NCI-H82 (cell line): Measurements from ENCODE around the gene NOL4L.
A peak's percentile ranks its signal among the peaks of the same experiment; 100 is the strongest.

Source experiments
- DNase-seq: peaks from one replicate; lab custom pipeline; 2025; lab: John Stamatoyannopoulos, UW

NOL4L gene, protein sequence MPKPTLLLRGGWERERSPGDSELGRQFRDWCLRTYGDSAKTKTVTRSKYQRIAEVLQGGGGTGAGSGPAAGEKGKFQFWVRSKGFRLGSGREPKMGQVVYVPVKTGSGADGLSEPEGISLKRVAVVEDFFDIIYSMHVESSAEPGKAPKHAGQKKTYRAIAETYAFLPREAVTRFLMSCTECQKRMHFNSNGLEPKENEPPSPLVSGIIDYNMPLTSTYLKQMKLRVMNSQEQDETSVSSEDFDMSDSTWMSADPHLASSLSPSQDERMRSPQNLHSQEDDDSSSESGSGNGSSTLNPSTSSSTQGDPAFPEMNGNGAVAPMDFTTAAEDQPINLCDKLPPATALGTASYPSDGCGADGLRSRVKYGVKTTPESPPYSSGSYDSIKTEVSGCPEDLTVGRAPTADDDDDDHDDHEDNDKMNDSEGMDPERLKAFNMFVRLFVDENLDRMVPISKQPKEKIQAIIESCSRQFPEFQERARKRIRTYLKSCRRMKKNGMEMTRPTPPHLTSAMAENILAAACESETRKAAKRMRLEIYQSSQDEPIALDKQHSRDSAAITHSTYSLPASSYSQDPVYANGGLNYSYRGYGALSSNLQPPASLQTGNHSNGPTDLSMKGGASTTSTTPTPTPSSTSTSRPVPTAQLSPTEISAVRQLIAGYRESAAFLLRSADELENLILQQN

DNA sequence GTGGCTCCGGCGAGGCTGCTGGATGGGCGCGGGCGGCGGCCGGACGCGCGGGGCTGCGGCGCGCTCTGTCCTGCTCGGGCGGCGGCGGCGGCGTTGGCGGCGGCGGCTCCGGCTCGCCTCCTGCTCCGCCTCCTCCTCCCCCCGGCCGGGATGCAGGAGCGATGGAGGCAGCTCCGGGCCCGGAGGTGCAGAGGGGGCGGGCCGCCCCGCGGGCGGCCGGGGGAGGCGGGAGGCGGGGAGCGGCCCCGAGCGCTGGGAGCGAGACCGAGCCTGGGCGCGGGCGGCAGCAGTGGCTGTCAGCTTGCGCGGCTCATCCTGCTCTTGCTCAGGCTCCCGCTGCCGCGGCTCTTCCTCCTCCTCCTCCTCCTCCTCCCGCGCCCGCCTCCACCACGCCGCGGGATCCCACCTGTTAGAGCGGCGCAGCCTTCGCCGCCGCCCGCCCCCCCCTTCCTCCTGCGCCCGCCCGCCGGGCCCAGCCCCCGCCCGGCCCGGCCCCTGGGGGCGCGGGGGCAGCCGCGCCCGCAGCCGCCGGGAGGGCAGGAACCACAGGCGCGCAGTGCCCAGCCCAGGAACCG lies at the start of gene NOL4L:
NOL4L (minus strand) TSS at position 323 of the 575 bp plus-strand sequence. CDS start 443 bp downstream, outside the sequence.
- peak; percentile 47 for DNase-seq

DNA sequence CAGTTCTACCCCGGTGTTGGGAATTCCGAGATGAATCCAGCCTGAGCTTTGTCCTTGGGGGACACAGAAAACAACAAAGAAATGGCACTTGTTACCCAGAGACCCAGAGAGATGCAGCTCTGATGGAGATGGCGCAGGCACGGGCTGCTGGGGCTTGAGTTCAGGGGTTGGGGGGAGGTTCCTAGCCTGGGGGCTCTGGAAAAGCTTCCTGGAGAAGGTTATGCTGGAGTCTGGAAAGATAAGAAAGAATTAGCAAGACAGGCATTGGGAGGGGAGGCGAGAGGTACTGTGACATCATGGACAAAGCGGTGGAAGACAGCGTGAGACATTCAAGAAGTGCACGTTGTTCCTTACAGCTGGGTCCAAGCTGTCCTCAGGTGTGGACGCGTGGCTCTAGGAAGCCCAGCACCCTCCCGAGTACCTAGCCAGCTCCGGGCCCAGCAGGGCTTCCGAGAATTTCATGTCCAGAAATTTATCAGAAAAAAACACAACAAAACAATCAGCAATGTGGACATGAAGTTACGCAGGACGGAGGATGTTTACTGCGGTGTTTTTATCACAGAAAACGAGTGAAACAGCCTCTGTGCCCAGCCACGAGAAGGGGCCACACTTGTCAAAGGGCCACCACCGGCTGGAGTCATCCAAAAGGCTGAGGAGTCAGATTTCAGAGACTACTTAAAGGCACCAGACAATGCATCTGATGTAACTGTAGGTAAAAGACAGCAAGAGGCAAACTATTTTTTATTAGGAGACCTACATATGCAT lies 49.1 kb upstream of the NOL4L start:
- DNase-seq = no peak

DNA sequence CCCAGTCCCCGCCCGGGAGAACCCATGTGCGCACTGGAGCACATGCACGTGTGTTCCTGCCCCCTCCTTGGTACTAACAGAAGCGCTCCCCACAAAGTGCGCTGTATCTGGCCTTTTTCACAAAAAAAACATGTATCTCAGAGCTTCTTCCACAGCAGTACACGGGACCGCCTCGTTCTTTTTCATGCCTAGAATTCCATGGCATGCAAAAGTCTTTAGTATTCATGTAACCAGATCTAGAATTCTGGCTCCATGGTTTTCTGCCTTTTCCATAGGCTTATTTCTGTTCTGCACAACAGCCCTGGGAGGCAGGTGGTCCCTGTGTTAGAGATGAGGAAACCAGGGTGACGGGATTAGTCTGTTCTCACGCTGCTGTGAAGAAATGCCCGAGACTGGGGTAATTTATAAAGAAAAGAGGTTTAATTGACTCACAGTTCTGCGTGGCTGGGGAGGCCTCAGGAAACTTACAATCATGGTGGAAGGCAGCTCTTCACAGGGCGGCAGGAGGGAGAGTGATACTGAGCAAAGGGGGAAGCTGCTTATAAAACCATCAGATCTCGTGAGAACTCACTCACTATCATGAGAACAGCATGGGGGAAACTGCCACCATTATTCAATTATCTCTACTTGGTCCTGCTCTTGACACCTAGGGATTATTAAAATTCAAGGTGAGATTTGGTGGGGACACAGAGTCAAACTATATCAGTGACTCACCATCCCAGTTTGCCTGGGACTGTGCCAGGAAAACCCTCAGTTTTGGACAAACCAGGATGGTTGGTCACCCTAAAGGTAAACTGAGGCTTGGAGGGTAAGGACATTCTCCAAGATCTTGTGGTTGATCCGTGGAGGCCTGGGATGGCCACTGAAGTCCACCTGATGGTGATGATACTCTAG lies 47.6 kb upstream of the NOL4L start:
- no peak for DNase-seq

DNA sequence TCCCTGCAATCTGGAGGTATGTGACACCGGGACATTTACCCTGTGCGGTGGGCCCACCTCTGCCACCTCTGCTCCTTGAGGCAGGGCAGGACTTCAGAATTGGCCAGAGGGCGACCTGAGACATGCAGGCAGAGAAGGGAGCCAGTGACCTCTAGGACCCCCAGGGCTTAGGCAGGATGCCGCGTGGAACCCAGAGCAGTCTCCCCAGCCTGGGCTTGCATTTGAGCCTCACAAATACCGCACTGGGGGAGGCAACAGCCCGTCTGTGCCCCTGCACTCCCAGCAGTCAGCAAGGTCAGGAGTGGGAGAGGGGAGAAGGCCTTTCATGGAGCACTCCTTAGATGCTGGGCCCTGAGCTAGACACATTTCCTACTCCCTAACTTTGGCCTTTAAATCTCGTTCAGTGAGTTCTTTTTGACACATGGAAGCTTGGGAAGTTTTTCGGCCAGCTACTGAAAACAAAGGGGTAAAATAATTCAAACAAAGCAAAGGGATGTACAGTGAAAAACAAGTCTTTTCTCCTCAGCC lies 46.9 kb upstream of the NOL4L start:
- DNase-seq = no peak

DNA sequence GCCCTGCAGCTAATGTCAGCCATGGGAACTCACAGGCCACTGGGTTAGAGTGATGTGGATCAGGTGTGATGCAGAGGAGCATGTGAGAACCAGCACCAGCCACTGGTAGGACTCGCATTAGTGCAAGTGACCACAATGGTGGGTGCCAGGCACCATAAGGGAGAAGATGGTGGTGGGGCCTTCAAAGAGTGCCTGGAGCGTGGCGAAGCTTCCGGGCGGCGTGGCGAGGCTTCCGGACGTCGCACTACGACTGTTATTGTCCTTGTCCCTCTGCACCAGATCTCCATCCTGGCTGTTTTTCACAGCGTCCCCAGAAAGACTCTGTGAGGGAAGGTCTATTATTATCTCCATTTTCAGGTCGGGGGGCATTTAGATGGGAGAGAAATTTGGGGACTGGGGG lies 44.7 kb upstream of the NOL4L start:
- DNase-seq = no peak

DNA sequence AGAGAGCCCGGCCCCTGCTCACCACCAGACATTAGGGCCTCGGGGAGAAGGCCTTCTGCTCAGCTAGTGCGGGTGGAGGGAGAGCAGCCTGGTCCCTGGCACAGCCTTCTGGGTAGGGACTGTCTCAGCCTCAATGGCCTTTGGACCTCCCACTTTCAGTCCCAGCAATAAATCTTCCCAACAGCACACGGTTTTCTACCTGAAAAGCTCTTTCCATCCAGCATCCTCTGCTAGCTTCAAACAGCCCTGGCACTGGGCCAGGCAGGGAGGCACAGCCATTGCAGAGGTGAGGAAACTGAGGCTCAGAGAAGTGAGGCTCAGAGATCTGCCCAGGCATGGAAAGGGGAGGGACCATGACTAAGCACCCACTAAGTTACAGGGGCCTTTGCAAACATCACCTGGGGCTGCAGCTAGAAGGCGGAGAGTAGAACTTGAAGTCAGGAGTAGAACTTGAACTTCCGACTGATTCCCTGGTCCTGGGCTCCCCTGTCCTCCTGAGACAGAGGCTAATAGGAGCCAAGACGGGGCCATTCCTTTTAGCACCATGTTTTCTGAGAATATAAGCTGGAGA lies 43.9 kb upstream of the NOL4L start:
- no peak for DNase-seq

DNA sequence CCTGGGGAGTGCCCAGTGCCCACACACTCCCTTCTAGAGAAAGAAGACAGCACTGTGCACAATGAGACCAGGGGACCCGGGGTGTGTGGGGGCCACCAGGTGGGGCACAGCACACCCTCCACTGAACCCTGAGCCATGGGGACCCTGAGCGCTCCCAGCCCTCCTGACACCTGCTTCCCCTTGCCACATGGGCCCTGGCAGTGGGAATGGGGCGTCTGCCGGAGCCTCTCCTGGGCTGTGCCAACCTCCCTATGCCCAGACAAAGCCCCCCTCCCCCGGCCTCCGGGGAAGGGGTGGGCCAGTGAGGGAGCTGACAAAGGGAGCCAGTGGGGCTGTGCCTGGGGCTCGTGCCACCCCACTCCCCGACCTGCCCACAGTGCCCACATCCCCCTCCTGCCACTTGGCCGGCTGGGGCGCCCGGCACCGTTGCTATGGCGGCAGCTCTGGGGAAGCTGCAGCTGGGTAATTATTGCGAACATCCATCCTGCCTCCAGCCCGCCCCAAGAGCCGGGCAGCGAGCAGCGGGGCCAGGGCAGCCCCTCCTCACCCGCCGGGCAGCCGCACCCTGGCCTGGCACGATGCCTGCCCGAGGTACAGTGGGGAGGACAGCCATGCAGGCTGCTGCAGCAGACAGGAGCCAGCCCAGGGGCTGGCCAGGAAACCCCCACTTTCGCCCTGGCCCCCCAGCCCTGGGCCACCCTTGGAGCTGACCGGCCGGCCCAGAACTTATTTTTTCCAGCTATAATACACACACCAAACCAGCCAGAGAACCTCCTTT lies 41.9 kb upstream of the NOL4L start:
- no peak for DNase-seq

DNA sequence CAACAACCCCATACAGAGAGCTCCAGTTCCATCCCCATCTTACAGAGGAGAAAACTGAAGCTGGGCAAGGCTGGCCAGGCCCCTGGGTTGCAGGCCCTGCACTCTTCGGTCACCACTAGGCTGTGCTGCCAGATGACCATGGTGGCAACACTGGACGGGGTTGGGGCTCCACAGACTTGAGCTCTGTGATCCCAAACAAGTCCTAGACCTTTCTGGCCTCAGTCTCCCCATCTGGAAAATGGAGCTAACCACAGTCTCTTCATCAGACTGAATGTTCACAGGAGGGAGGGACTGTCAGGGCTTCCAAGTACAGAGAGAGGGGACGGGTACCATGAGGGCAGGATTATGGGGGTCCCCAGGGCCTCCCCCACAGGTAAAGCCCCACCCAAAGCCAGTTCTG lies 41.3 kb upstream of the NOL4L start:
- DNase-seq = no peak

DNA sequence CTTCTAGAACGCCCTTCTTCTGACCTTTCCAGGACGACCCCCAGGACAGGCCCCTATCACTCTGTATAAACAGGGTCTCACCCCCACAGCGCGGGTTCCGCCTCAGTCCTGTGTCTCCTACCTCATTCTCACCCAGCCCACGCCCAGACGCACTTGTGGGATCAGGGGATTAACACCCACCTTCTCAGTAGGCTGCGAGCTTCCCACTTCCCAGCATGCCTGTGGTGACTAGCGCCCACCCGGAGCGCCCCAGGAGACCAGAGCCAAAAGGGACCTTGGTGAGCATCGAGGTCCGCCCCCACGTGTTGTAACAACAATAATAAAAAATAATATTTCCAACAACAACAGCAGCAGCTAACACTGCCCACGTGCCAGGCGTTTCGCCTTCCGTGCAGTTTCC lies 40.9 kb upstream of the NOL4L start:
- DNase-seq = peak; percentile 39

DNA sequence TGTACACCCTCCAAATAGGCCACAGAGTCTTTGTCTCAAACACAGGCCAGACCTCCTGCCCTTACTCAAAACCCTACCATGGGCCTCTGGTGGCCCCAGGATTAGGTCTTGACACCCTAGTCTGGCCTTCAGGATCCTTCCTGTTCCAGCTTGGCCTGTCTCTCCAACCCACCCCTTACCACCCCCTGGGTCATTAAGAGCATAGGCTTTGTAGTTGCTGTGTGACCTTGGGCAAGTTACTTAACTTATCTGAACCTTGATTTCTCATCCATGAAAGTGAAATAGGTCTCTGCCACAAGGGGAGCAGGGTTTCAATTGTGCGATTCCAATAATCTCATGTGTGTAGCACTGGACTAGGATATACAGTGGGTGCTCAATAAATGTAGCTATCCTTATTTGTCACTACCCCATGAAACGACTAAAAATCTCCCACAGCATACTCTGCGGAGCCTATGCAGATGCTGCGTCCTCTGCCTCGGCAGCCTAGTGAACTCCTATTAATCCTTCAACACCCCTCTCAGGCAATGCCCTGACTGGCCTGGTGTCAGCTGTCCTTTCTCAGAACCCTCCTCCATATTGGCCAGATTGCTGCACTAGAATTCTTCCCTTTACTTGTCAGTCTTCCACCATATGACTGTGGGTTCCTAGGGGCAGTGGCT lies 39.7 kb upstream of the NOL4L start:
- DNase-seq = no peak

DNA sequence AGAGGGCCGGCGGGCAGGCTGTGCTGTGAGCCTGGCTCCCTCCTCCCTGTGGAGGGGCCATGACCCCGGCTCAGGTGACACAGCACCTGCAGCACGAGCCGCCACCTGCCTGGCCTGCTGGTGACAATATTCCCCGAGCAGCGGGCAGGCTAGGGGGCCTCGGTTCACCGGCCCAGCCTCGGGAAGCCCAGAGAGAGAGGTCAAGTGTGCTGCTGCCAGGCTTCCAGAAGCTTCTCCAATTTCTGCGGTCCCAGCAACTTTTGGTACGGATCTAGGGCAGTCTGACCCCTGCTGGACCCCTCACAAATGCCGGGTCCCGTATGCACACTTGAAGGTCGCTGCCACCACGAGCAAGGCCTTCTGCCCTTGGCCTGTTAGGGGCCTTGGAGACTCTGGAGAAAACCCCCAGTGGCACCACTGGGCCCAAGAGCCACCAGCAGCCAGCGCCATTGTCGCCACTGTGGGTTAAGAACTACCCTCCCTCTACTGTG lies 38.6 kb upstream of the NOL4L start:
- DNase-seq = no peak

DNA sequence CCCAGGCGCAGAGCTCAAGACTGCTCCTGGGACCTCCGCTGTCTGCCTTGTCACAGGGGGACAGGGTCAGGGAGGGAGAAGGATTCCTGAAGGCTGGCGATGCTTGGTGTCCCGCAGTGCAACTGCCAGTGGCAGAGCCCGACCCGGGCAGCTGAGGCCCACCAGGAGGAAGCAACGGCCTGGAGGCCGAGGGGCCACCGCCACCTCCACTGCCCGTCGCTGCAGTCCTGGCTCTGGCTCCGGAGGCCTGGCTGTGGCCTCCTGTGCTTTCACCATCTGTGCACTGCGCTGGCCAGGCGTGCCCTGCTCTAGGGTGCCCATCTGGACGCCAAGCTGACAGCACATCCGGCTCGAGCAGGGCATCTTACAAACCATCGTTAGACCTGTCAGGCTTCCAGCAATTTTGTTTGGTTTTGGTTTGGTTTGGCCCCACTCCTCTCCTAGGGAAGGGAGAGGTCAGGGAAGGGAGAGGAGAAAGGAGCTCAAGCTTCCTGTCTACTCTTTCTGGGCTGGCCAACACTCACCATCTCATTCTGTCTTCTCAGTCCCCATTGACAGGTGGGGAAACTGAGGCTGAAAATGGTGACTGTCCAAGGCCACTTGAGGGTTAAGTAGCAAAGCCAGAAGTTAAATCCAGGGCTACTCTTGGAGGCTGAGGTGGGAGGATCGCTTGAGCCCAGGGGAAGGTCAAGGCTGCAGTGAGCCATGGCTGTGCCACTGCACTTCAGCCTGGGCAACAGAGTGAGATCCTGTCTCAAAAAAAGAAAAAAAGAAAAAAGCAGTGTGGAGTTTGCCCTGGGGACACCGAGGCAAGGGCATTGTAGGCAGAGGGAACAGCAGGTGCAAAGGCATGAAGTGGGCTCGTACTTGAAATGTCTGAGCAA lies 37.7 kb upstream of the NOL4L start:
- no peak for DNase-seq

DNA sequence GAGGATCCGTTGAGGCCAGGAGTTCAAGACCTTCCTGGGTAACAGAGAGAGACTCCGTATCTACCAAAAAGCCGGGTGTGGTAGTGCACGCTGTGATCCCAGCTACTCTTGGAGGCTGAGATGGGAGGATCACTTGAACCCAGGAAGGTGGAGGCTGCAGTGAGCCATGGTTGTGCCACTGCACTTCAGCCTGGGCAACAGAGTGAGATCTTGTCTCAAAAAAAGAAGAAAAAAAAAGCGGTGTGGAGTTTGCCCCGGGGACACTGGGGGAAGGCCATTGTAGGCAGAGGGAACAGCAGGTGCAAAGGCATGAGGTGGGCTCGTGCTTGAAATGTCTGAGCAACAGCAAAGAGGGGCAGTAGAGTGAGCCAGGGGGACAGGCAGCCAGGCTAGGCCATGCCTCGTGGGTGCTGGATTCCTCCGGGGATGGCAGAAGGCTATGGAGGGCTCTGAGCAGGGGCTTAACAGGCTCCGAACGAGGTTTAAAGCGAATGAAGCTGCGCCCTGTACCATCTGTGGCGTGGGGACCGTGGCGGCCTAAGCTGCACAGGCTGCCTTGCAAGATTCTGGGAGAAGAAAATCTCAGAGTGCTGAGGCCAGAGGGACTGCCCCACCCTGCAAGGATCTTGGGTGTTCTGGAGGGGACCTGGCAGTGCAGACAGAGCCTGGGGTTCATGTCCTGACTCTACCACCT lies 36.9 kb upstream of the NOL4L start:
- peak; percentile 89 for DNase-seq

DNA sequence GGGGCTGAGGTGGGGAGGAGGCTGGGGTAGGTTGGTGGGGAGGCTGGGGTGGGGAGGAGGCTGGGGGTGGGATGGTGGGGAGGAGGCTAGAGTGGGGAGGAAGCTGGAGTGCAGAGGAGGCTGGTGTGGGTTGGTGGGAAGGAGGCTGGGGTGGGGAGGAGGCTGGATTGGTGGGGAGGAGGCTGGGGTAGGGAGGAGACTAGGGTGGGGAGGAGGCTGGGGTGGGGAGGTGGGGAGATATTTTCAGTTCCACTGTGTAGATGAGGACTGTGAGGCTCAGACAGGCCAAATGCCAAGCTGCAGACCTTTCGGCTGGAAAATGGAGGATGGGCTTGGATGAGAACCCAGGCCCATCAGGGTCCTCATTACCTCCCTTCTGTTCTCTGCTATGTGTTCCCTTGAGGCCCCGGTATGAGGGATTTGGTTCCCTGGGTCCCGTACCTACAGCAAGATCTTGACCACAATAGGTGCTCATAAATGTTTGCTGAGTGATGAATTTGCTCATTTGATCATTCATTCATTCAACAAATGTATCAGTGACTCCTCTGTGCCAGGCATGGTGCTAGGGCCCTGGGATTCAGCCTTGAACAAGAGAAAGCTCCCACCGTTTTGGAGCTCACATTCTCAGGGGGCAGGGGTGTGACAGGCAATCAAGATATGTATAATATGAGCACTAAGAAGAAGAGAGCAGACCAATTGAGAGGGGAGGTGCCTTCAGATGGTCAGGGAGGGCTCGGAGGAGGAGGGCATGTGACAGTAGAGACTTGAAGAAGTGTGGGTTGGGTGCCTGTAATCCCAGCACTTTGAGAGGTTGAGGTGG lies 36.1 kb upstream of the NOL4L start:
- DNase-seq = peak; percentile 88

DNA sequence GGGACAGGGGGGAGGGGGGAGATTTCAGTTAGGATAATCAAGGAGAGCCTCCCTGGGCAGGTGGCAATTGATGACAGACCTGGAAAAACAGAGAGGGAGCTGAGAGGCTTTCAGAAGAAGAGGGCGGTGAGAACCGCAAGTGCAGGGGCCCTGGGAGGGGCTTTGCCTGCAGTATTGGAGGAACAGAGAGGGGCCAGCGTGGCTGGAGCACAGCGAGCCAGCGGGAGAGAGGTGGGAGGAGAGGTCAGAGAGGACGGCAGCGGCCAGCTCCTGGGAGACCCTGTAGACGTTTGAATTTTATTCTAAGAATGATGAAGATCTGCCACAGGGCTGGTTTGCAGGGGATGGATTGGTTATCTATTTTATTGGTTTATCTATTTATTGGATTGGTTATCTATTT lies 34.5 kb upstream of the NOL4L start:
- DNase-seq = no peak

DNA sequence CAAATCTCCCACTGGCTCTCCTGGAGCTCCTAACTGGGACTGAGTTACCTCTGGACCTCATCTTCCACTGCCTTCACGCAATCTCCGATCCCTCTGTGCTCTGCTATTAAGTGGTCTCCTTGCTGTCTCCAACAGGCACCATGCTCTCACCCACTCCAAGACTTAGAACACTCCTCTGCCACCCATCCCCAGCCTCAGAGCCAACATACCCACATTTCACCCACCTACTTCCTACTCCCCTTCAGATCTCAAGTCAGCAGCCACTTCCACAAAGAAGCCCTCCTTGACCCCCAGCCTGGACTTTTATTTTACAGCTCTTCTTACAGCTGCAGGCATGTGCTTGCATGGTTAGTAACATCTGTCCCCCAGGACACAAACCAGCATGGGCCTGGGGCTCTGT lies 29.6 kb upstream of the NOL4L start:
- DNase-seq = no peak

DNA sequence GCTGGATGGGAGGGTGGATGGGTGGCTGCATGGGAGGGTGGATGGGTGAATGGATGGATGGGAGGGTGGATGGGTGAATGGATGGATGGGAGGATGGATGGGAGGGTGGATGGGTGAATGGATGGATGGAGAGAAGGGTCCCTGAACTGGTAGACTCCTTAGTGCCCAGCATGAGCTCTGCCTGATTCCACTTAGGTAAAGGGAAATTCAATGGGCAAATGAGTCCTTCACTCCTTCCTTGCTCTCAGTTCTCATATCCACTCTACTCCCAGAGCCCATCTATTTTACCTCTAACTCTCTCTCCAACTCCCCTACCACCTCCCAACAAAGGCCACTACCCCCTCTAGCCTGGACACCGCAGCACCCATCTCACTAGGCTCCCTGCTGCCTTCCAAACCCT lies 29.2 kb upstream of the NOL4L start:
- no peak for DNase-seq
